HL-60 (cell line): ENCODE results near the gene CDHR1.

ENCODE experiments used
- DNase-seq, 2 experiments: peaks; one replicate each; pipeline ENCODE4 v3.0.0-alpha.2; 2010 to 2020; ENCODE audit warnings: low read depth in 1 of 2, low spot score in 1 of 2
- H3K27ac ChIP-seq: fragments of 250-450 bp; sonication (Bioruptor Pico); replicated peaks from 2 replicates; pipeline ENCODE4 v1.5.1; 2020; ENCODE audit warnings: mild to moderate bottlenecking, moderate library complexity
- H3K27me3 ChIP-seq: fragments of 250-450 bp; sonication (Bioruptor Pico); 2 replicates; pipeline ENCODE4 v1.5.1; 2021; ENCODE audit warnings: mild to moderate bottlenecking, moderate library complexity; ENCODE audit not compliant: insufficient read depth, poor library complexity, severe bottlenecking
- H3K4me3 ChIP-seq: replicated peaks from 2 replicates; pipeline ENCODE4 v1.5.1; 2011; ENCODE audit warnings: mild to moderate bottlenecking, control low read depth, low read length; ENCODE audit not compliant: insufficient read depth
- CTCF ChIP-seq: IDR thresholded peaks from one replicate; pipeline ENCODE4 v1.5.1; 2011; ENCODE audit warnings: low read length, control low read depth, inconsistent platforms; ENCODE audit not compliant: insufficient read depth
- GABPA ChIP-seq: IDR thresholded peaks from 2 replicates; pipeline ENCODE4 v1.6.1; 2012; ENCODE audit warnings: low read depth
- POLR2AphosphoS5 ChIP-seq: IDR thresholded peaks from 2 replicates; pipeline ENCODE4 v1.6.1; 2012; ENCODE audit warnings: low read depth
- SPI1 ChIP-seq: IDR thresholded peaks from 2 replicates; pipeline ENCODE4 v1.6.1; 2012; ENCODE audit warnings: low read depth, mild to moderate bottlenecking, borderline replicate concordance
- TF ChIP-seq, protein P1 (sequence below): IDR thresholded peaks from 2 replicates; pipeline ENCODE4 v1.6.1; 2012; ENCODE audit warnings: low read depth; ENCODE audit not compliant: insufficient replicate concordance

Gene CDHR1

DNA sequence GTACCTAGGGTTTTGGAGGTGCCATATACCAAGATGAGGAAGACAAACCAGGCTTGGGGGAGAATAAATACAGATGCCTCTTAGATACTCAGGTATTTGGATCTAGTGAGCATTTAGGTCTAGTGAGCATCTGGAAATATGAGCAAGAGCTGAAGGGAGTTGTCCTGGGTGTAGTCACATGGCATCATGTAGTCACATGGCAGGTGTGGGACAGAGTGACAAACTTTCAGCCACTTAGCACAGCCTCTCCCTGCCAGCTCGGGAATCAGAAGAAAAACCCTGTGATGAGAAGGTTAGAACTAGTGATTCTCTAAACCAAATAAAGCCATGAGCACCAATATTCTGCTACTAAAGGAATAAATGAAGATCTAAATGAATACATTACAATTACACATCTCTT, 74.8 kb downstream of the CDHR1 start:
- no peak for DNase-seq
- no peak overlapping the region for H3K4me3 ChIP-seq
- TF ChIP-seq CTCF = no peak
- no peak for TF ChIP-seq POLR2AphosphoS5
- TF ChIP-seq, protein P1, sequence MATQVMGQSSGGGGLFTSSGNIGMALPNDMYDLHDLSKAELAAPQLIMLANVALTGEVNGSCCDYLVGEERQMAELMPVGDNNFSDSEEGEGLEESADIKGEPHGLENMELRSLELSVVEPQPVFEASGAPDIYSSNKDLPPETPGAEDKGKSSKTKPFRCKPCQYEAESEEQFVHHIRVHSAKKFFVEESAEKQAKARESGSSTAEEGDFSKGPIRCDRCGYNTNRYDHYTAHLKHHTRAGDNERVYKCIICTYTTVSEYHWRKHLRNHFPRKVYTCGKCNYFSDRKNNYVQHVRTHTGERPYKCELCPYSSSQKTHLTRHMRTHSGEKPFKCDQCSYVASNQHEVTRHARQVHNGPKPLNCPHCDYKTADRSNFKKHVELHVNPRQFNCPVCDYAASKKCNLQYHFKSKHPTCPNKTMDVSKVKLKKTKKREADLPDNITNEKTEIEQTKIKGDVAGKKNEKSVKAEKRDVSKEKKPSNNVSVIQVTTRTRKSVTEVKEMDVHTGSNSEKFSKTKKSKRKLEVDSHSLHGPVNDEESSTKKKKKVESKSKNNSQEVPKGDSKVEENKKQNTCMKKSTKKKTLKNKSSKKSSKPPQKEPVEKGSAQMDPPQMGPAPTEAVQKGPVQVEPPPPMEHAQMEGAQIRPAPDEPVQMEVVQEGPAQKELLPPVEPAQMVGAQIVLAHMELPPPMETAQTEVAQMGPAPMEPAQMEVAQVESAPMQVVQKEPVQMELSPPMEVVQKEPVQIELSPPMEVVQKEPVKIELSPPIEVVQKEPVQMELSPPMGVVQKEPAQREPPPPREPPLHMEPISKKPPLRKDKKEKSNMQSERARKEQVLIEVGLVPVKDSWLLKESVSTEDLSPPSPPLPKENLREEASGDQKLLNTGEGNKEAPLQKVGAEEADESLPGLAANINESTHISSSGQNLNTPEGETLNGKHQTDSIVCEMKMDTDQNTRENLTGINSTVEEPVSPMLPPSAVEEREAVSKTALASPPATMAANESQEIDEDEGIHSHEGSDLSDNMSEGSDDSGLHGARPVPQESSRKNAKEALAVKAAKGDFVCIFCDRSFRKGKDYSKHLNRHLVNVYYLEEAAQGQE = no peak
- no peak for TF ChIP-seq GABPA
- TF ChIP-seq SPI1 = no peak
- H3K27ac ChIP-seq = no peak overlapping the region
- no peaks in the 10 kb centered on the region for H3K27me3 ChIP-seq
